Upper lobe of left lung (tissue), 6 donors: Measurements from ENCODE around the gene HYCC1. TPM values are rescaled to one million over a fixed set of nuclear protein-coding genes. Genes with fewer than 3 reads are reported as not detected.
"Not testable (repeated sequence)": the region's sequence is repeated elsewhere in the genome, so short reads cannot be mapped to it uniquely, and the experiment has no call there.

Experiments
- ATAC-seq, 2 donors: fragments of 200-7000 bp; cut with Tn5 transposase; one replicate each; pipeline ENCODE4 v1.9.1; 2022; ENCODE audit warnings: mild to moderate bottlenecking in 2 of 2, moderate library complexity in 2 of 2; ENCODE audit not compliant: low FRiP score in 2 of 2
- DNase-seq, 2 donors: peaks; one replicate each; pipeline ENCODE4 v3.0.0-alpha.2; 2019 to 2020
- H3K27ac ChIP-seq, 4 donors: fragments of 200-600 bp; sonication (generic); one replicate each; pipeline ENCODE4 v1.5.1; 2016 to 2019
- H3K27me3 ChIP-seq, 4 donors: fragments of 200-600 bp; sonication (generic); one replicate each; pipeline ENCODE4 v1.5.1; 2017 to 2019
- H3K36me3 ChIP-seq, 4 donors: fragments of 200-600 bp; sonication (generic); one replicate each; pipeline ENCODE4 v1.5.1; 2016 to 2019
- H3K4me1 ChIP-seq, 4 donors: fragments of 200-600 bp; sonication (generic); one replicate each; pipeline ENCODE4 v1.5.1; 2018 to 2019
- H3K4me3 ChIP-seq, 4 donors: fragments of 200-600 bp; sonication (generic); one replicate each; pipeline ENCODE4 v1.5.1; 2017 to 2019; ENCODE audit warnings: mild to moderate bottlenecking in 2 of 4, moderate library complexity in 1 of 4
- H3K9me3 ChIP-seq, 4 donors: fragments of 200-600 bp; sonication (generic); one replicate each; pipeline ENCODE4 v1.5.1; 2018 to 2019
- EP300 ChIP-seq, 4 donors: sonication (generic); formaldehyde crosslinking; IDR thresholded peaks; one replicate each; pipeline ENCODE4 v1.5.1; 2017; ENCODE audit warnings: antibody characterized with exemption in 4 of 4, control low read depth in 2 of 4
- POLR2A ChIP-seq, 4 donors: fragments of 450-650 bp; IDR thresholded peaks; one replicate each; pipeline ENCODE4 v1.5.1; 2016 to 2017; ENCODE audit warnings: antibody characterized with exemption in 4 of 4, mild to moderate bottlenecking in 2 of 4
- POLR2AphosphoS5 ChIP-seq, 2 donors: sonication (generic); formaldehyde crosslinking; IDR thresholded peaks; one replicate each; pipeline ENCODE4 v1.5.1; 2017; ENCODE audit warnings: antibody characterized with exemption in 2 of 2
- WGBS, 2 donors: methylation state at CpG; one replicate each; pipeline ENCODE4 v1.1.5; 2017 to 2018; 5-methylcytosine and 5-hydroxymethylcytosine counted together
- total RNA-seq, 6 donors: library from RNA; depleted of rRNA in 4 of 6; stranded (reverse); fragments of >200 nt in 4 of 6; gene quantifications; one replicate each; pipeline versions ENCODE4 v1.1.0 to v1.2.1, GENCODE V29; 2016 to 2021
- TF ChIP-seq, protein P1 (sequence below), 6 experiments: fragments of 450-650 bp in 4 of 6; fragments of 200-600 bp in 2 of 6; sonication (generic) in 2 of 6; IDR thresholded peaks; one replicate each; pipeline ENCODE4 v1.5.1; 2016 to 2019; ENCODE audit warnings: antibody characterized with exemption in 6 of 6
- donor health status: DM: no; HTN: no; CAD: no; lungs with moderate emphysema.
- donor health status: DM: no; HTN: yes; CAD: no; lungs with severe emphysema.

Gene HYCC1
- total RNA-seq, 6 donors from 2014 or later, result 16.4 to 43.6 (median 38.8) TPM

DNA sequence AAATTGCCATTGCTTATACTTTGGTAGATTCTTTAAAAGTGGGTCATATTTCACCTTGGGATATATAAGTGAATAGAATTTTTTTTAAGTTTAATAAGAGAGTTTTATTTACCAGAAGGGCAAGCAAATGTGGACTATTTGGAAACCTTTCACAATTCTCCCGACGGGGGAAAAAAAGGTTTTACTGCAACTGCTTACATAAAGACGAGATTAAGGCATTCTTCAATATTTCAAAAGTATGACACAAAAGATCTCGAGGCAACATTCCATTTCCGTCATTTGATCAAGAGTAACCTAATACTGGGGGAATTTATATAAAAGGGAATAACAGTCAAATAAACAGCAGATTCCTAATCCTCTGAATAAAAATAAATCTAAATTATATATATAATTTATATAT, 28.5 kb downstream of the HYCC1 start:
- TF ChIP-seq, protein P1, sequence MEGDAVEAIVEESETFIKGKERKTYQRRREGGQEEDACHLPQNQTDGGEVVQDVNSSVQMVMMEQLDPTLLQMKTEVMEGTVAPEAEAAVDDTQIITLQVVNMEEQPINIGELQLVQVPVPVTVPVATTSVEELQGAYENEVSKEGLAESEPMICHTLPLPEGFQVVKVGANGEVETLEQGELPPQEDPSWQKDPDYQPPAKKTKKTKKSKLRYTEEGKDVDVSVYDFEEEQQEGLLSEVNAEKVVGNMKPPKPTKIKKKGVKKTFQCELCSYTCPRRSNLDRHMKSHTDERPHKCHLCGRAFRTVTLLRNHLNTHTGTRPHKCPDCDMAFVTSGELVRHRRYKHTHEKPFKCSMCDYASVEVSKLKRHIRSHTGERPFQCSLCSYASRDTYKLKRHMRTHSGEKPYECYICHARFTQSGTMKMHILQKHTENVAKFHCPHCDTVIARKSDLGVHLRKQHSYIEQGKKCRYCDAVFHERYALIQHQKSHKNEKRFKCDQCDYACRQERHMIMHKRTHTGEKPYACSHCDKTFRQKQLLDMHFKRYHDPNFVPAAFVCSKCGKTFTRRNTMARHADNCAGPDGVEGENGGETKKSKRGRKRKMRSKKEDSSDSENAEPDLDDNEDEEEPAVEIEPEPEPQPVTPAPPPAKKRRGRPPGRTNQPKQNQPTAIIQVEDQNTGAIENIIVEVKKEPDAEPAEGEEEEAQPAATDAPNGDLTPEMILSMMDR (IDR thresholded peaks at IDR 0.05), result no peak
- TF ChIP-seq POLR2A (IDR thresholded peaks at IDR 0.05) (no peak), EP300 (IDR thresholded peaks at IDR 0.05) (no peak), POLR2AphosphoS5 (IDR thresholded peaks at IDR 0.05) (no peak)
- Histone ChIP-seq H3K36me3 (peaks cover 0 to 2% (median 0%) of the 10 kb centered on the region in 4 donors), H3K4me3 (no peak overlapping the region), H3K9me3 (no peaks in the 10 kb centered on the region), H3K27me3 (no peaks in the 10 kb centered on the region), H3K4me1 (peaks cover 0 to 5% (median 0%) of the 10 kb centered on the region in 4 donors), H3K27ac (no peak overlapping the region)
- WGBS, 2 donors, result 87 to 96% methylated on average over 5 of the region's 5 CpGs
- no peak for ATAC-seq
- no peak for DNase-seq

DNA sequence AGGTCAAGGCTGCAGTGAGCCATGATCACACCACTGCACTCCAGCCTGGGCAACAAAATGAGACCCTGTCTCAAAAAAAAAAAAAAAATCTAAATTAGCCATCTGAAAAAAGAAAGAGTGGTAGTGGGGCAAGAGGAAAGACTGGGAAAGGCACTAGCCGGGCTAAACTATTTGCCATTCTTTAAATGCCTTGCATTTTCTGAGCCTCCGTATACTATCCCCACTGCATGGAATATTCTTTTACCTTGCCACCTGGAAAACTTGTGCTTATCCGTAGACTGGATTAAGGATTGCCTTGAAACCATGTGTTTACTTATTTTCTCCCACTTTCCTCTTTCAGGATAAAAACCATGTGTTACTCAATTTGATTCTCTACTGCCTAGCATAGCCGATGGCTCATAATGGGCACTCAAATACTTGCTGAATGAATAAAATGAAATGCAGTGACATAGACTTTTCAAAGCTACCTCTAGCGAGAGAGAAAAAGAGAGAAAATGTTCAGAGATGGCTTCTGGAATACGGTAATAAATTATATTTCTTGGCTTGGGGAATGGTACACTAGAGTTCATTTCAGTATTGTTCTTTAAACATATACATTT, 30.6 kb downstream of the HYCC1 start:
- no peaks in the 10 kb centered on the region for H3K9me3 ChIP-seq
- H3K4me1 ChIP-seq, result no peaks in the 10 kb centered on the region
- WGBS, 2 donors, result 95 to 96% methylated on average over 6 of the region's 6 CpGs
- H3K36me3 ChIP-seq, result peaks cover 0 to 2% (median 0%) of the 10 kb centered on the region in 4 donors
- H3K4me3 ChIP-seq, result no peak overlapping the region
- DNase-seq (no peak), ATAC-seq (no peak)
- no peak for TF ChIP-seq POLR2AphosphoS5 (IDR thresholded peaks at IDR 0.05)
- TF ChIP-seq POLR2A (IDR thresholded peaks at IDR 0.05), result no peak
- no peak overlapping the region for H3K27ac ChIP-seq
- no peaks in the 10 kb centered on the region for H3K27me3 ChIP-seq

DNA sequence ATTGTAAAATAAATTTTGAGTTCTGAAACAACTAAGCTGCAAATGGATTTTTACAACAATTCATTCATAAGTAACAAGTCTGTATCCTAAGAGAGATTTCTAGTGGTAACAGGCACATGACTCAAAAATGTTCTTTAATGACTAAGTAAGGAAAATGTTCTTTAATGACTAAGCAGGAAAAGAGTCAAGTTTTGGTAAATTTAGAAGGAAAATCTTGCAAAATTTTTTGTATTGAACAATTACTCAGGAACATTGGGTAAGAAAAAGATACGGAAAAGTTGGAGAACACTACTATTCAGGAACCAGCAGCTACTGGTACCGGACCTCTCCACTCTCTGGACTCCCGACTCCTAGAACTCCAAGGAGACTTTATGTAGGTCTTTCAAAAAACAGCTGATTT, 33.5 kb downstream of the HYCC1 start:
- H3K36me3 ChIP-seq, result peaks cover 0 to 20% (median 0%) of the 10 kb centered on the region in 4 donors
- H3K4me1 ChIP-seq, result no peaks in the 10 kb centered on the region
- TF ChIP-seq, protein P1 (IDR thresholded peaks at IDR 0.05), result no peak
- TF ChIP-seq POLR2A (IDR thresholded peaks at IDR 0.05), result no peak
- no peak for TF ChIP-seq EP300 (IDR thresholded peaks at IDR 0.05)
- no peak for TF ChIP-seq POLR2AphosphoS5 (IDR thresholded peaks at IDR 0.05)
- H3K9me3 ChIP-seq, result no peaks in the 10 kb centered on the region
- WGBS, 2 donors, result 82 to 87% methylated on average over 3 of the region's 3 CpGs
- DNase-seq (no peak), ATAC-seq (peak in 1 of 2 donors; percentile 79)
- H3K27ac ChIP-seq, result peak overlapping the region in 1 of 4 donors; percentile 32
- no peaks in the 10 kb centered on the region for H3K27me3 ChIP-seq
- no peak overlapping the region for H3K4me3 ChIP-seq

DNA sequence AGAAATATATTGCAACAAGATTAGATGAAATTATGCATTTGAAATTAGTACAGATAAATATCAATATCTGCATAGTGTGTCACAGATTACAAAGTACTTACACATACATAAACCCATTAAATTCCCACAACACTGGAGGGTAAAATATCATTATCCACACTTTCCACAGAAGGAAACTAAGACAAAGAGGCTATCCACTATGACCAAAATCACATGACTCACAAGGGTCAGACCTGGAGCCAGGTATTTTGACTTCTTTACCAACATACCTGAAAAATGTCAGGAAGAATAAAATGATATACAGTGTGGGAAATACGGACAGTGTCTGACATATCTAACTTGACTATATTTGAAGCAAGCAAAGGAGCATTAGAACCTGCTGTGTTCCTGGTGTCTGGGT, 34.1 kb downstream of the HYCC1 start:
- no peaks in the 10 kb centered on the region for H3K27me3 ChIP-seq
- H3K36me3 ChIP-seq, result peaks cover 0 to 25% (median 0%) of the 10 kb centered on the region in 4 donors
- H3K4me1 ChIP-seq, result no peaks in the 10 kb centered on the region
- TF ChIP-seq EP300 (IDR thresholded peaks at IDR 0.05) (no peak), POLR2A (IDR thresholded peaks at IDR 0.05) (no peak), POLR2AphosphoS5 (IDR thresholded peaks at IDR 0.05) (no peak)
- TF ChIP-seq, protein P1 (IDR thresholded peaks at IDR 0.05), result no peak
- WGBS, 2 donors, result 91 to 97% methylated on average over 1 of the region's 1 CpG
- DNase-seq (no peak), ATAC-seq (no peak)
- no peaks in the 10 kb centered on the region for H3K9me3 ChIP-seq
- no peak overlapping the region for H3K4me3 ChIP-seq
- H3K27ac ChIP-seq, result peak overlapping the region in 1 of 4 donors; percentile 20

DNA sequence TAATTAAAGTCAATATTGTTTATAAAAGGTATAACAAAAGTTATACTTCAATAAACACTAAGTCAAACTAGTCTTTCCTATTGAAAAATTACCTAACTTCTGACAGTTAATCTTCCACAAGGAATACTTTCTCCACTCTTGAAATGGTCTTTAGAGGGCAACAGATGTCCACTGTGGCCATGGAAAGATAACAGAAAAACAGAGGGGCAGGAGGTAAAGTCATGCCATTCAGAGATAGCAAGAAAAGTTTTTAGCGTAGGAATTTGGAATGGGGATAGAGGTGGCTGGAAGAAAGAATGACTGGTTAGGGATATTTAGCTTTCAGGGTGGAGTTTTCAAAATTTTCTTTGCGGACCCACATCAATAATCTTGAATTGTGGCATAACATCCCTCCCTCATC, 34.7 kb downstream of the HYCC1 start:
- Histone ChIP-seq H3K36me3 (peaks cover 0 to 25% (median 0%) of the 10 kb centered on the region in 4 donors), H3K4me3 (no peak overlapping the region), H3K9me3 (no peaks in the 10 kb centered on the region), H3K4me1 (no peaks in the 10 kb centered on the region), H3K27ac (no peak overlapping the region), H3K27me3 (no peaks in the 10 kb centered on the region)
- no peak for ATAC-seq
- no peak for DNase-seq
- TF ChIP-seq, protein P1 (IDR thresholded peaks at IDR 0.05), result no peak
- TF ChIP-seq POLR2AphosphoS5 (IDR thresholded peaks at IDR 0.05), result no peak
- no peak for TF ChIP-seq EP300 (IDR thresholded peaks at IDR 0.05)
- no peak for TF ChIP-seq POLR2A (IDR thresholded peaks at IDR 0.05)
- WGBS, 2 donors, result 95 to 96% methylated on average over 2 of the region's 2 CpGs

DNA sequence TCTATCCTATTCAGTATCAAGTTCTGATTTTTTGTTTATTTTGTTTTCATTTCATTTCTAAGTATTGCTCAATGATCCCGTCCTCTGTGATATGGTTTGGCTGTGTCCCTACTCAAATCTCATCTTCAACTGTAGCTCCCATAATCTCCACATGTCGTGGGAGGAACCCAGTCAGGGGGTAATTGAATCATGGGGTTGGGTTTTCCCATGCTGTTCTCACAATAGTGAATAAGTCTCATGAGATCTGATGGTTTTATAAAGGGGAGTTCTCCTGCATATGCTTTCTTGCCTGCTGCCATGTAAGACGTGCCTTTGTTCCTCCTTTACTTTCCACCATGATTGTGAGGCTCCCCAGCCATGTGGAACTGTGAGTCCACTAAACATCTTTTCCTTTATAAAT, 39.3 kb downstream of the HYCC1 start:
- 59 to 86% methylated on average over 3 of the region's 3 CpGs for WGBS, 2 donors

More for the DNA sequence above, 39.3 kb downstream of the HYCC1 start:
- not testable (repeated sequence) for H3K27ac ChIP-seq, DNase-seq, ATAC-seq, H3K27me3 ChIP-seq, H3K4me1 ChIP-seq, H3K4me3 ChIP-seq, H3K9me3 ChIP-seq
- peaks cover 0 to 25% (median 3%) of the 10 kb centered on the region in 4 donors for H3K36me3 ChIP-seq
